NCI-H187 treated with DMSO at 0.1 percent for 48 hours (cell line): ENCODE results near the gene CCDC150.
"Not testable (repeated sequence)": the region's sequence is repeated elsewhere in the genome, so short reads cannot be mapped to it uniquely, and the experiment has no call there.

Source experiments
- DNase-seq: peaks from one replicate; lab custom pipeline; 2025; lab: John Stamatoyannopoulos, UW

CCDC150 gene

DNA sequence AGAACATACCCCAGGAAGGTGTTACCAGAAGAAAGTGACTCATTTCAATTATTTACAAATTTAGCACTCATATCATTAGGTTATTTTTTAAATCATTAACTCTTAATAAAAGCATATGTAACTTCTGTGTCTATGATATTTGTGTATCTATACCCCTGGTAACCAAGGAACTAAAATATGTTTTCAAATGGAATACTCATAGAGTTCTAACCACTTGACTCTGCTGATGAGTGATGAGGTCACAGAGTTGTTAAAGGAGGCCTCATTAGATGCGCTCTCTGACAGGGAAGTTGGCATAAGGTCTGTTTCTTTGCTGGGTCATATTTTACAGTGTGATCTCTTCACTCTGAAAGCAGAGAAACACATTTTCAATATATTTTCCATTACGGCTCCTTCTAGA lies 73.4 kb downstream of the CCDC150 start:
- DNase-seq = no peak

DNA sequence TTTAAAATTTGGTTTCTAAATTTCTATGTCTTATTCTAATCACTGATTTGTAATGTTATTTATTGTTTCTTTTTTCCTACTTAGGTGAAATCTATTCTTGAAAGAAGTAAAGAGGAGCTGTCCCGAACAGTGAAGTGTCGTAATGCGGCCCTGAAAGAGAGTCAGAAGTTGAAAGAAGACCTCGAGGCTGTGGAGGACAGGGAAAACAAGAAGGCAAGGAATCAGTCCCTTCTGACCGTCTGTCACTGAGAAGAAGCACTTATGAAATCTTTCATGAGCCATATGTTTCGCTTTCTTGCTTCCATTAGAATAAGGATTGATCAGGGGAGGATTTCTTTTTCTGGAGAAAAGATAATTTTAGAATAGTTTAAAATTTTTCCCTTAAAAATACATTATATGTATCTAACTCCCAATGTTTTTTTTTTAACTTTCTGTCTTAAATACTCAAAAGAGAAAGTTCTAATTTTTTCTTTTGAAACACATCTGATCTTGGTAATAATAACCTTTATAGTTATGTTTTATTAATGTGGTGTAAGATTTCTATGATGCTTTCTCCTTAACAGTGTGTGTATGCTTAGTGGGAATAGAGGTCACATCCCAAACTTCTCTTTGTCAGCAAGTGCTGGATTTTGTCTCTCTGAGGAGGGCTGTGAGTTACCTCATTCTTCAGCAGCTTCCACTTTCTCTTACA lies 79.0 kb downstream of the CCDC150 start:
- DNase-seq = no peak

DNA sequence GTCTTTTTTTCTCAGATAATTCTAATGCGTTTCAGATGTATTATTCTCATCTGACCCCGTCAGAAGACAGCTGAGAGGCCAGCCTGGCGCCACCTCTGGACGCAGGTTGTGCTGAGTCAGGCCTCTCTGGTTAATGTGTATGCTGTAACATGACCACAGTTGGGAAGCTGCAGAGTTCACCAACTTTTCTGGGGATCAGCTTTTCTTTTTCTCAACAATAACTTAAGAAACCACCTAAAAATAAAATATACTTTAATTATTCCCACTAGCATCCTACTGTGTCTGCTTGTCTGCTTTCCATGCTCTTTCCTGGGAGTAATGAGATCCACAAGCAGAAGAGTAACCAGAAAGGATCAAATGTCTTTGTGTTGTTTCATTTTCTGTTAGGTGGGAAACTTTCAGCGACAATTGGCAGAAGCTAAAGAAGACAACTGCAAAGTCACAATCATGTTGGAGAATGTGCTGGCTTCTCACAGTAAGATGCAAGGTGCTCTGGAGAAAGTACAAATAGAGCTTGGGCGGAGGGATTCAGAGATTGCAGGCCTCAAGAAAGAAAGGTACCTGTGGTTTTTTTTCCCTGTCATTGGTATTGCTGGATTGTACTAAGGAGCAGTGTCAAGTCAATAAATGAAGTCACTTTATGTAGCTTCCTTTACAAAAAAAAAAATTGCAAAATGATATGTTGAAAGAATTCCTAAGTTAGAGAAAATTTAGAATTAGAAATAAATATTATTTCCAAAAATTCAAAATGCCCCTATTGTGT lies 79.8 kb downstream of the CCDC150 start:
- DNase-seq = no peak

DNA sequence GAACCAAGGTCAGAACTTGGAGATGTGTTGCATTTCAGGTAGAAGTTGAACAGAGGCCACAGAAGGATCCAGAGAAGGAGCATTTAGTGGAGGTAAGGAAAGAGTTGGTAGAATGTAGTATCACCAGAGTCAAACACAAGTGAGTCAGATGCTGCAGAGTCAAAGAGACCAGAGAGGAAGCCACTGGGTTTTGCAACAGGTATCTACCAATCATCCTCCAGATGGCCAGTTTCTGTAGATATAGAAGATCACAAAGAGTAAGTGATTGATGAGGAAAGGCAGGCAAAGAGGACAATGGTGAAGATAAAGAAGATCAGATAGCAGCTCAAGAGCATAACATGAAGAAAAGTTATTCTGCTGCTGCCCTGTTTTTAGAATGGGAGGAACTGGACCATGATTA lies 84.1 kb downstream of the CCDC150 start:
- DNase-seq = no peak

DNA sequence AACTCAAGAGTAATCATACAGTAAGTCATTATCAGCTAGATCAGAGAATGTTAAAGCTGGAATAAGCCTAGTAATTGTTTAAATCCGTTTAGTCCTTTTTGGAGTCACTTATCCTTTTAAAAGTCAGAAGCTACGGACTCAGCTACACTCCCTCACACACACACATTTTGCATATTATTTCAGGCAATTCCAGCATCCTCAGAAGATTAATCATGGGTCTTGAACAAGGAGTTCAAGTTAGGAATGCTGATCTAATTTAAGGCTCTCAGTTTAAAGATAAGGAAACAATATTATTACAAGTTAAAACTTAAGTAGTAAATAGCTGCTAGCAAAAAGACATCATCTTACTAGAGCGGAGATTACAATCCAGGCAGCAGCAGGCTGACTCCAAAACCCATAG lies 85.7 kb downstream of the CCDC150 start:
- no peak for DNase-seq

DNA sequence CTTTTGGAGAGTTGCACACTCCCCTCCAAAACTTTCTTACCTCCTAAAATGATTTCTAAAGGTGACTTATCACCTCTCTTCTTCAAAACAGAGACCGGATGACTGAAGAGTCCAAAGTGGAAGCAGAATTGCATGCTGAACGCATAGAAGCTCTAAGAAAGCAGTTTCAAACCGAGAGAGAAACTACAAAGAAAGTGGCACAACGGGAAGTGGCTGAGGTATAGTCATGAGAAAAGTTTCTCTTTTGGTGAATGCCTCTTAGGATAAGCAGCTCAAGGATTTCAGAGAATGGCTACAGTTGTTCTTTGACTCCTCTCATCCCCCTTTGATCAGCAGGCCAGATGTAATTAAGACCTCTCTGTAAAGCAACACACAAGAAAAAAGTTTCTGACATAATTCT lies 86.4 kb downstream of the CCDC150 start:
- DNase-seq = no peak

DNA sequence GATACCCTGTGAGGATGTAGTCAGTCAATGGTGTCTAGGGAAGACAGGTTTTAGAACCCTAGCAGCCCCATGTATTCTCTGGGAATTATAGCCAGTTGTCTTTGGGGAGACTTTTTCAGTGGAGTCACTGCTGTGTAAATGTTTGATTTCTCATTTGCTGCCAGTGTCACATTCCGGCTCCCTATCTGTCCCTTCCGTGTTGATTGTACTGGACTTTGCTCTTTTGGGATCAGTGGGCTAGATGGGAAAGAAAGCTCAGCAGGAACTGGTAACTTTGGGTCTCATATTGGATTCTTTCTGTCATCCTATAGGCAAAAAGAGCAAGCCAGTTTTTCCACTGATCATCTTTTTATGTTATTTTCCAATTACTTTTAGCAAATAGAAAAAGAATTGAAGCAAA lies 89.9 kb downstream of the CCDC150 start:
- no peak for DNase-seq

DNA sequence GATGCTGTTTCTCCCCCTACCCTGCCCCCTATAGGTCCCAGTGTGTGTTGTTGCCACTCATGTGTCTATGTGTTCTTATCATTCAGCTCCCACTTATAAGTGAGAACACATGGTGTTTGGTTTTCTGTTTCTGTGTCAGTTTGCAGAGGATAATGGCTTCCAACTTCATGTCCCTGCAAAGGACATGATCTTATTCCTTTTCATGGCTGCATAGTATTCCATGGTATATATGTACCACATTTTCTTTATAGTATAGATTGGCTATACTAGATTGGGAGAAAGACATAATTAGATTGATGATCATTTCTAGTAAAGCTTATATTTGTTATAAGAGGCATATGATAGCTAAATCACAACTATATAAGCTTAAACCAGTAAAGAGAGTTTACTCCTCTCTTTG lies 97.1 kb downstream of the CCDC150 start:
- not testable (repeated sequence) for DNase-seq

DNA sequence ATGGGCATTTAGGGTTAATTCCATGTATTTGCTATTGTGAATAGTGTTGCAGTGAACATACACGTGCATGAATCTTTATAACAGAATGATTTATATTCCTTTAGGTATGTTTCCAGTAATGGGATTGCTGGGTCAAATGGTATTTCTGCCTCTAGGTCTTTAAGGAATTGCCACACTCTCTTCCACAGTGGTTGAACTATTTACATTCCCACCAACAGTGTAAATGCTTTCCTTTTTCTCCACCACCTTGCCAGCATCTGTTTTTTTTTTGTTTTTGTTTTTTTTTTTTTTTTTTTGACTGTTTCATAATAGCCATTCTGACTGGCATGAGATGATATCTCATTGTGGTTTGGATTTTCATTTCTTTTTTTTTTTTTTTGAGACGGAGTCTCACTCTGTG lies 97.5 kb downstream of the CCDC150 start:
- no peak for DNase-seq

DNA sequence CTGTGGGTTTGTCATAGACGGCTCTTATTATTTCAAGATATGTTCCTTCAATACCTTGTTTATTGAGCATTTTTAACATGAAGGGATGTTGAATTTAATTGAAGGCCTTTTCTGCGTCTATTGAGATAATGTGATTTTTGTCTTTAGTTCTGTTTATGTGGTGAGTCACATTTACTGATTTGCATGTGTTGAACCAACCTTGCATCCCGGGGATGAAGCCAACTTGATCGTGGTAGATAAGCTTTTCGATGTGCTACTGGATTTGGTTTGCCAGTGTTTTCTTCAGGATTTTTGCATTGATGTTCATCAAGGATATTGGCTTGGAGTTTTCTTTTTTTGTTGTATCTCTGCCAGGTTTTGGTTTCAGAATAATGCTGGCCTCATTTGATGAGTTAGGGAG lies 99.5 kb downstream of the CCDC150 start:
- no peak for DNase-seq

DNA sequence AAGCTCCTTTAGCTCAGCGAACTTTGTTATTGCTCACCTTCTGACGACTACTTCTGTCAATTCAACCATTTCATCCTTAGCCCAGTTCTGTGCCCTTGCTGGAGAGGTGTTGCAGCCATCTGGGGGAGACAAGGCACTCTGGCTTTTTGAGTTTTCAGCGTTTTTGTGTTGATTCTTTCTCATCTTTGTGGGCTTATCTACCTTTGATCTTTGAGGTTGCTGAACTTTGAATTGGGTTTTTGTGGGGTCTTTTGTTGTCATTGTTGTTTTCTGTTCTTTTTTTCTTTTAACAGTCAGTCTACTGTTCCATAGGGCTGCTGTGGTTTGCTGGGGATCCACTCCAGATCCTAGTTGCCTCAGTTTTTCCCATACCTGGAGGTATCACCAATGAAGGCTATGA lies 102.7 kb downstream of the CCDC150 start:
- no peak for DNase-seq

DNA sequence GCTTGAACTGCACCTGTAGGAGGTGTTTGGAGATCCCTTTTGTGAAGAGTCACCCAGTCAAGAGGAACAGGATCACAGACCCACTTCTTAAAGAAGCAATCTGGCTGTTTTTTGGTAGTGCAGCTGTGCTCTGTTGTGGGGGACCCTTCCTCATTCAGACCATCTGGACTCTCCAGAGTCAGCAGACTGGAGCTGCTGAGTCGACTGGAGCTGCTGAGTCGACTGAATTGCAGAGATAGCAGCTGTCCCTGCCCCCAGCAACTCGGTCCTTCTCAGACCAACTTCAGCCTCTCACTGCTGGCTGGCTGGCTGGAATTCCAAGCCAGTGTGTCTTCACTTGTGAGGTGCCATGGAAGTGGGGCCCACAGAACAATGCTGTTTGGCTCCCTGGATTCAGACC lies 103.2 kb downstream of the CCDC150 start:
- DNase-seq = no peak

DNA sequence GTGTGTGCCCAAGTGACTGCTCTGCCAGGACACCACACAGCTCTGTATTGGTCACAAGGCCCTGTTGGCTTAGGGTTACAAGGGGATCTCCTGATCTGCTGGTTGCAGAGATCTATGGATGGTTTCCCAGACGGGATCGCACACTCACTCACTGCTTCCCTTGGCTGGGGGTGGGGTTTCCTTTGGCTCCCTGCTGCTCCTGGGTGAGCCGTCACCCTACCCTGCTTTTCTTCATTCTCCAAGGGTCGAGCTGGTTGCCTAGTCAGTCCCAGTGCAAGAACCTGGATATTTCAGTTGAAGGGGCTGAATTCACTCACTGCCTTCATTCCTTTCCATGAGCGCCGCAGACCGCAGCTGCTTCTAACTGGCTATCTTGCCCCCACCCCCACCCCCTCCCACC lies 103.7 kb downstream of the CCDC150 start:
- DNase-seq = no peak

DNA sequence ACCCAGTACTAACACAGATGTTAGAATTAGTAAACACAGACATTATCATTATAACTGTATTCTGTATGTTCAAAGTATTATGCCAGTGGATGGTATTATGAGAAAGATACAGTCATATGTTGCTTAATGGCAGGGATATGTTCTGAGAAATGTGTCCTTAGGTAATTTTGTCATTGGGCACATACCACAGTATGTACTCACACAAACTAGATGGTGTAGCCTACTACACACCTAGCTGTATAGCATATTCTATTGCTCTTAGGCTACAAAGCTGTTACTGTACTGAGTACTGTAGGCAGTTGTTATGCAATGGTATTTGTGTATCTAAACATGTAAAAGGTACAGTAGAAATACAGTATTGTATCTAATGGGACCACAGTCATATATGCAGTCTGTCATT lies 106.2 kb downstream of the CCDC150 start:
- no peak for DNase-seq

DNA sequence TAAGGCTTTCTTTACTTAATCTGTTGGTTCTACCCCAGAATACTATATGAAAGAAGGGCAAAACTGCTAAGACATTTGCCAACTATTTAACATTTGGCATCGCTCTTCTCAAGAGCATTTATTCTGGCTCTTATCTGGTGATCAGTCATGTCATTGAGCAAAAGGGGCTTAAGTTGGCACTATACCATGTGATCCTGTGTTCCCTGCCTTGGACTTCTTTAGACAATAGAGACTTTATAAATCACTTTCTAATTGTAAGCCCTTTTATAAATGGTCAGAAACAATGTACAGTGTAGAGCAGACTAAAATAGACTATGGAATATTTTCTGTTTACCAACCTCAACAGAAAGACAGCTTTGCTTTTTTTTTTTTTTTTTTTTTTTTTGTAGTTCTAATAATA lies 107.9 kb downstream of the CCDC150 start:
- no peak for DNase-seq

DNA sequence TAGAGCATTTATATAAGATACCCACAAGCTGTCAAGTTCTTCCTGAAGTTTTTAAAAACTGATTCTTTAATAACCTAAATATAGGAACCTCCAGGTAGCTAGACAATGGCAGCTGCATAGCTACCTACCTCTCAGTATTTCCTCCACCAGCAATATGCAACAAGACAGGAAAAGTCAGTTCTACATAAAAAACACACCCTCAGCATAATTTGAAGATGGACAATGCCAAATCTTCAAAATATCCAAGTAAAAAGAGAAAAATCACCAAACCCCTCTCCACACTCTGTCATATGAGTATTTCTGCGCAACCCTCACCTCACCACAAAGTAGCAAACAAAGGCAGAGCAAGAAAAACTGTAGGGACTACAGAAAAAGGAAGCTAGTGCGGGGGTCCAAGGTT lies 108.6 kb downstream of the CCDC150 start:
- no peak for DNase-seq

DNA sequence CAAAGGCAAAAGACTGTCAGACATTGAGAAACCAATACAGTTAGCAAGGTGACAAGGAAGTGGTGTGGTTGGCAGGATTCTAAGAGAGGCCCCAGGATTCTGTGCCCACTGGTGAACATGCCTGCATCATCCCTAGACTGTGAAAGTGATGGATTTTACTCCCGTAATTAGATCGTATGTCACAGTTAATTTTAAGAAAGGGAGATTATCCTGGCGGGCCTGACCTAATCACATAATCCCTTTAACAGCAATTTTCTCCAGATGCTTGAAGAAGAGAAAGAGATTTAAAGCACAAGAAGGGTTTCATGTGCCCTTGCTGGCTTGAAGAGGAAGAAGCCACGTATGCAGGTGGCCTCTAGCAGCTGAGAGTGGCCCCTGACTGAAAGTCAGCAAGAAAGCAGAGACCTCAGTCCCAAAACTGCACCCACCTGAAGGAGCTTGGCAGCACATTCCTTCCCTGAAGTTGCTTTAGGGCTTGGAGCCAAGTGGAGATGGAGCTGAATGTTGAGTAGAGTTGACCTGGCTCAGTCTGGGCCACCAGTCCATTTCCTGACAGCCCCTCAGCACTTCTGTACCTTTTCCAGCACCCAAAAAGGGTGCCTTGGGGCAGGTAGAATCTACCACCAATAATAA lies 110.9 kb downstream of the CCDC150 start:
- no peak for DNase-seq

DNA sequence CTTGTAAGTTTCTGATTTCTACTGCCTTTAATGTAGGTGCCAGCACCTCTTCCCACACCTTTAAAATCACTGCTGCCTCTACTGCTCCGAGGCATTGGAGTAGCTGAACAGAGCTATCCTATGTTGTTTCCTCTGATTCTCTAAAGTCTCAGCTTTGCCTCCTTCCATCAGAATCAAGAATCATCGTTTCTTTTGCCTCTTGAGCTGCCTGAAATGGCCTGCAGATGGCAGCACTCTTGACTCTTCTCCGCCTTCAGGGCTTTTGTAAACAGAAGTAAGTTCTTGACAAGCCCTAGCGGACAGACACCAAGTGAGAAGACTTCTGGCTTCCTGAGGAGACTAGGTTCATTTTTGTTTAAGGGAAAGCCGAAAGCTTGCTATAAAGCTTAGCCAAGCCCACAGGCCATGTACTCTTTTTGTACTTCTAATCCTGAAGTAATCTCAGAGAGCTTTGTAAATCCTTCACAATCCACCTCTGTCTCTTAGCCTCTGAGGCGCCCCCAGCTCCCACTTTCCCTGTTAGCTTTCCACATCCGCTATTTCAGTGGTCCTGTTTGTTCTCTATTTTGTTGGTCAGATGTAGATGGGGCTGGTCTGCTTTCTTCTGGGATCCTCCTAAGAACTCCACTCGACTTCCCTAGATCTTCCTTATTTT lies 111.6 kb downstream of the CCDC150 start:
- no peak for DNase-seq

DNA sequence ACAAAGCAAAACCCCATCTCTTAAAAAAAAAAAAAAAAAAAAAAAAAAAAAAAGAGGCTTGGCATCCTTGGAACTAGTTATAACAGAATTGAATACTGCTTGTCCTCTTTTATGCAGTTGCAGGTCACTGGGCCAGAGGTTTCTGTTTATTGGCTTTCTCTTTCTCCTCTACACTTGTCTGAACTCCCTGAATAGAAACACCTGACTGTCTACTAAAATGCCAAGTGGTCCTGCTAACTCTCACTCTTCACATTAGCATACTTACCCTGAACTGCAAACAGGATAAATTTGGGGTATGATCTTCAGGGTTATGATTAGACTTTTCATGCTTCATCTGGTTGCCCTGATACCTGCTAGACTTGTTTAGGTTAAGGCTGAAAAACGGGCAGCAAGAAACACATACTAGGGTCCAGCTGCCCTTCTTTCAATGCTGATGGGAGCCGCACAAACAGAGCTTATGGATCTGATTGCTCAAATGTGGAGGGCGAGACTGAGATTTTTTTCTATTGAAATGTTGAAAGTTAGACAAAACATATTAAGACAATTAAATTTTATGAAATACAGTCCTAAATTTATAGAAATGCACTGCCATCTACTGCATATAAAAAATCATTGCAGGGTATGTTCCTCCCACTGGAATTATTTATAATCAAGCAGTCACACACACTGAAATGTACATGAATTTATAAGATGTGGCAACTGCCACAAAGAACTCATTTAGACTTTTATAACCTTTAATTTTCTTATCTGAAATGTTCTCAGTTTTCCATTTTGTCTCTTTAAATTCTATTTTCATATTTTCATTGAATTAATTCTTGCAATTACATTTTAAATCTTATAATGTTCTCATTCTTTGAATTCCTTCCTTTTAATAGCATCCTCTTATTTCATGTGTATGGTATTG lies 119.2 kb downstream of the CCDC150 start:
- no peak for DNase-seq

DNA sequence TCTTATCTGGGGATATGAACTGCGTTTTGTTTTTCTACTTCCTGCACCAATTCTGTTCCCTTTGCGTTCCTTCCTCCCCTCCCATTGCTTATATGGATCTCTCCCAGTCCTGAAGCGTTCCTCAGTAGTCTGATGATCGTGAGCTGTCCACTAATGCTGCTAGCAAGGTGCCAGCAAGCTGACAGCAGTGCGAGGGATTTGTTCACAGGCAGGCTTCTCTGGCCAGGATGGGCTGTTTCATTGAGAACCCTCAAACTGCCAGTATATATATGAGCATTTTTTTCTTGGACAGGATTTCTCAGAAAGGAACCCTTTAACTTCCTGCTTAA lies 119.8 kb downstream of the CCDC150 start:
- DNase-seq = no peak

DNA sequence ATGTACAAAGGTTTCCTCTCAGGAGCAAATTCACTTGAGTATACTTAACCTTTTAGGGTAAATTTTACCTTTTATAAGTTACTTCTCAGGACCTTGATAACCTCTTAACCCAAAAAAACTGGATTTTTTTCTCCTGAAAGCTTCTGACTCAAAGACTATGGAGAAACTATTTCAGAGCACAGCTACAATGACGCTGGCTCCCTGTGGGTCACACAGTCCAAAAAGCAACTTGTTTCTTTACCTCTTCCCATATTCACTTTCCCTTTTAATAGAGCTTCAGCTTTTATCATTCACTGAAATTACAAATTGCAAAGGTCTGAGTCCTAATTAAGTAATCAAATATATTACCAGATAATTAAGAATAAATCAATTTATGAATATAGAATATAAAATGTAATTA lies 127.6 kb downstream of the CCDC150 start:
- no peak for DNase-seq
